ENCODE results near the gene MX2. TPM values are rescaled to one million over a fixed set of nuclear protein-coding genes. Genes with fewer than 3 reads are reported as not detected.
"Not testable (repeated sequence)": the region's sequence is repeated elsewhere in the genome, so short reads cannot be mapped to it uniquely, and the experiment has no call there.

Gene MX2
- total RNA-seq, 1 donor from 2014 or later = 4.5 TPM

GRCh38 chr21:41342035-41342434 is 19.8 kb upstream of the MX2 start:
- no peak for DNase-seq

GRCh38 chr21:41344146-41344545 is 17.7 kb upstream of the MX2 start:
- DNase-seq = no peak

GRCh38 chr21:41345356-41345755 is 16.5 kb upstream of the MX2 start:
- DNase-seq = no peak

GRCh38 chr21:41345934-41346685 is 15.7 kb upstream of the MX2 start:
- no peak for DNase-seq

GRCh38 chr21:41346758-41347157 is 15.1 kb upstream of the MX2 start:
- no peak for DNase-seq

- DNase-seq = no peak
Measured at GRCh38 chr21:41348434-41348833, 13.4 kb upstream of the MX2 start.

- no peak for DNase-seq
Measured at GRCh38 chr21:41349126-41349525, 12.7 kb upstream of the MX2 start.

- no peak for DNase-seq
Measured at GRCh38 chr21:41349619-41350390, 12.0 kb upstream of the MX2 start.

GRCh38 chr21:41350436-41351155 is 11.2 kb upstream of the MX2 start:
- no peak for DNase-seq

GRCh38 chr21:41357546-41357945 is 4.3 kb upstream of the MX2 start:
- DNase-seq = no peak

GRCh38 chr21:41358193-41359166 is 3.3 kb upstream of the MX2 start:
- DNase-seq = no peak

- no peak for DNase-seq
Measured at GRCh38 chr21:41359286-41359685, 2.5 kb upstream of the MX2 start.

- not testable (repeated sequence) for DNase-seq
Measured at GRCh38 chr21:41359754-41360071, 2.1 kb upstream of the MX2 start.

GRCh38 chr21:41360072-41360821 is 1.6 kb upstream of the MX2 start:
- peak; percentile 34 for DNase-seq

GRCh38 chr21:41361053-41361785 is 608 bp upstream of the MX2 start:
- DNase-seq = no peak

GRCh38 chr21:41362605-41363369 is 960 bp downstream of the MX2 start:
- DNase-seq = no peak

- DNase-seq = no peak
Measured at GRCh38 chr21:41363370-41364270, 1.8 kb downstream of the MX2 start.

GRCh38 chr21:41364308-41364707 is 2.5 kb downstream of the MX2 start:
- DNase-seq = no peak
